Adrenal gland (tissue), 5 donors: ENCODE measurements around the gene ARVCF.

Source experiments
- POLR2A ChIP-seq, 2 donors: fragments of 450-650 bp; IDR thresholded peaks; one replicate each; pipeline ENCODE4 v1.6.1; 2017; ENCODE audit warnings: antibody characterized with exemption in 2 of 2, mild to moderate bottlenecking in 2 of 2, moderate library complexity in 1 of 2
- TF ChIP-seq, protein P1 (sequence below), 6 experiments: fragments of 450-650 bp in 4 of 6; fragments of 200-600 bp in 2 of 6; sonication (generic) in 1 of 6; IDR thresholded peaks; 1 replicate in 5 of 6; 2 replicates in 1 of 6; pipeline versions ENCODE4 v1.5.1 to v1.8.0; 2016 to 2021; ENCODE audit warnings: antibody characterized with exemption in 6 of 6, mild to moderate bottlenecking in 2 of 6, moderate library complexity in 1 of 6
- donor health status: DM: no; HTN: no; CAD: no.

DNA sequence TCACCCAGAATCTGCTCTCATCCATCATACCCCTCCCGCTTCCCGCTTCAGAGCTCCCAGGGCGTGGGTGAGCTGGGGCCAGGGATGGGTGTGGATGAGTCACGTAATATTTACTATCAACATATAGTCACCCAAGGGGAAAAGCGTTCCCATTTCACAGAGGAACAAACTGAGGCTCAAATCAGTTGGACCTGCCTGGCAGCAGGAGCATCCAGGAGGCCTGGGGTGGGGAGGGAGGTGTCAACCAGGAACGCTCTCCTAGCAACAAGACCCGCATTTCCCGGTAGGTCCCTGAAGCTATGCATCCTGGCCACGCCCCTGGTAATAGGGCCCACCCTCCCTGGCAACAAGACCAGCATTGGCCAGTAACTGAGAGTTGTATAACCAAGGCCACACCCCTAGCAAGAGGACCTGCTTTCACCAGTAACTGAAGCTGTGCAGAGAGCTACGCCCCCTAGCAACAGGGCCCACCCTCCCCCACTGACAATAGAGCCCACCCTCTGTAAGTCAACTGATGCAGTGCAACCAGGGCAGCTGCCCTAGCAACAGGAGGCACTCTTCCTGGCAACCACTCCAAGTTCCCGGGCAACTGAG, 42.3 kb downstream of the ARVCF start:
- TF ChIP-seq, protein P1, sequence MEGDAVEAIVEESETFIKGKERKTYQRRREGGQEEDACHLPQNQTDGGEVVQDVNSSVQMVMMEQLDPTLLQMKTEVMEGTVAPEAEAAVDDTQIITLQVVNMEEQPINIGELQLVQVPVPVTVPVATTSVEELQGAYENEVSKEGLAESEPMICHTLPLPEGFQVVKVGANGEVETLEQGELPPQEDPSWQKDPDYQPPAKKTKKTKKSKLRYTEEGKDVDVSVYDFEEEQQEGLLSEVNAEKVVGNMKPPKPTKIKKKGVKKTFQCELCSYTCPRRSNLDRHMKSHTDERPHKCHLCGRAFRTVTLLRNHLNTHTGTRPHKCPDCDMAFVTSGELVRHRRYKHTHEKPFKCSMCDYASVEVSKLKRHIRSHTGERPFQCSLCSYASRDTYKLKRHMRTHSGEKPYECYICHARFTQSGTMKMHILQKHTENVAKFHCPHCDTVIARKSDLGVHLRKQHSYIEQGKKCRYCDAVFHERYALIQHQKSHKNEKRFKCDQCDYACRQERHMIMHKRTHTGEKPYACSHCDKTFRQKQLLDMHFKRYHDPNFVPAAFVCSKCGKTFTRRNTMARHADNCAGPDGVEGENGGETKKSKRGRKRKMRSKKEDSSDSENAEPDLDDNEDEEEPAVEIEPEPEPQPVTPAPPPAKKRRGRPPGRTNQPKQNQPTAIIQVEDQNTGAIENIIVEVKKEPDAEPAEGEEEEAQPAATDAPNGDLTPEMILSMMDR (IDR thresholded peaks at IDR 0.05): no peak
- no peak for TF ChIP-seq POLR2A (IDR thresholded peaks at IDR 0.05)
